Activated T-cell treated with anti-CD3 and anti-CD28 coated beads, Interleukin-2, amount 50 U/mL, for 4 hours (primary cell): Measurements from ENCODE around the gene CAPN14. TPM values are rescaled to one million over a fixed set of nuclear protein-coding genes. Genes with fewer than 3 reads are reported as not detected.

Source experiments
- ATAC-seq, 2 donors: fragments of 200-7000 bp; cut with Tn5 transposase; one replicate each; pipeline ENCODE4 v1.10.0; 2021
- DNase-seq: peaks from one replicate; pipeline ENCODE4 v3.0.0-alpha.2; 2020
- H3K27me3 Mint-ChIP-seq: one replicate; pipeline ENCODE4 v1.8.0; 2021; ENCODE audit warnings: low read depth, mixed read lengths
- H3K36me3 Mint-ChIP-seq: one replicate; pipeline ENCODE4 v1.8.0; 2022; ENCODE audit warnings: mixed read lengths; ENCODE audit not compliant: insufficient read depth
- H3K4me1 Mint-ChIP-seq: one replicate; pipeline ENCODE4 v1.8.0; 2021; ENCODE audit warnings: low read depth, mixed read lengths
- H3K4me3 Mint-ChIP-seq: one replicate; pipeline ENCODE4 v1.8.0; 2021; ENCODE audit warnings: mild to moderate bottlenecking, moderate library complexity, mixed read lengths
- H3K9me3 Mint-ChIP-seq: one replicate; pipeline ENCODE4 v1.8.0; 2021; ENCODE audit warnings: mixed read lengths
- total RNA-seq, 3 donors: library from RNA; stranded (reverse); gene quantifications; one replicate each; pipeline ENCODE4 v1.2.1, GENCODE V29; 2021

Gene CAPN14, protein sequence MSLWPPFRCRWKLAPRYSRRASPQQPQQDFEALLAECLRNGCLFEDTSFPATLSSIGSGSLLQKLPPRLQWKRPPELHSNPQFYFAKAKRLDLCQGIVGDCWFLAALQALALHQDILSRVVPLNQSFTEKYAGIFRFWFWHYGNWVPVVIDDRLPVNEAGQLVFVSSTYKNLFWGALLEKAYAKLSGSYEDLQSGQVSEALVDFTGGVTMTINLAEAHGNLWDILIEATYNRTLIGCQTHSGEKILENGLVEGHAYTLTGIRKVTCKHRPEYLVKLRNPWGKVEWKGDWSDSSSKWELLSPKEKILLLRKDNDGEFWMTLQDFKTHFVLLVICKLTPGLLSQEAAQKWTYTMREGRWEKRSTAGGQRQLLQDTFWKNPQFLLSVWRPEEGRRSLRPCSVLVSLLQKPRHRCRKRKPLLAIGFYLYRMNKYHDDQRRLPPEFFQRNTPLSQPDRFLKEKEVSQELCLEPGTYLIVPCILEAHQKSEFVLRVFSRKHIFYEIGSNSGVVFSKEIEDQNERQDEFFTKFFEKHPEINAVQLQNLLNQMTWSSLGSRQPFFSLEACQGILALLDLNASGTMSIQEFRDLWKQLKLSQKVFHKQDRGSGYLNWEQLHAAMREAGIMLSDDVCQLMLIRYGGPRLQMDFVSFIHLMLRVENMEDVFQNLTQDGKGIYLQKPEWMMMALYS
- total RNA-seq = under 1 TPM; 0.10 to 0.24 (median 0.14) TPM

DNA sequence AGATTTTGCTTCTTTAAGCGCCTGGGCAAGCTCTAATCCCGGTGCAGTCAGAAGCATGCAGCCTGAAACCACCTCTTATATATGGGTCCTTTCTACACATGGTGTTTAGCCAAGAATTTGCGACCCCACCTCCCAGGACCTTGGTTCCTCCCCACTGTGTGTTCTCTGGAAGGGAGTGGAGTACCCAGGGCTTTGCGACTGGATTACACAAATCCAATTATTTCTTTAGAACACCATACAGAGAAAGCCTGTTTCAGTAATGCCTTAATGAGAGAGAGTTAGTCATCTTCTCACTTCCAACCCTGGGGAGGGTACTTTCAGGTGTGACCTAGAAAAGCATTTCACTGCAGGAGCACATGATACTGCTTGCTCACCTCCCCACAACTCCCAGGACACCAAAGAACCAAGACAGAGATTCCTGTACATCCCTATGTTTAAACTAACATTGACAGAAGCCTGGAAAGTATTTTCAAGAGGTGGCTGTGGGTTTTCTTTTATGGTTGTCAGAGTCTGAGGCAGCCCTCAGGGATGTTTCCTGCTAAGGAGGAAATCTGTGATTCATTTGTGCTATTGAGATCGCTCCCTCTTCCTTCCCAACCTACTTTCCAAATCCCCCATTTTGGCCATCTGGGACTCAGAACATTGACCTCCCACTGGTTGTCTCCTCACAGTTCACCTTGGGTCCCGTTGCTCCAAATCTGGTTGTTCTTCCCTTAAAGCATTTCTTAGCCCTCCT is at the start of gene CAPN14:
CAPN14 (minus strand) TSS at position 51 of the 736 bp plus-strand sequence. CDS start 12,068 bp downstream, outside the sequence.
- Mint-ChIP-seq H3K4me1 (peaks cover 9% of the 10 kb centered on the region), H3K36me3 (no peaks in the 10 kb centered on the region), H3K27me3 (peaks cover 12% of the 10 kb centered on the region), H3K4me3 (no peak within 1 kb of the TSS), H3K9me3 (no peaks in the 10 kb centered on the region)
- ATAC-seq (peak in 1 of 2 donors; percentile 21), DNase-seq (no peak)

GRCh38 chr2:31266804-31267203 is 49.5 kb upstream of the CAPN14 start:
- no peaks in the 10 kb centered on the region for H3K4me1 Mint-ChIP-seq
- no peaks in the 10 kb centered on the region for H3K9me3 Mint-ChIP-seq
- H3K27me3 Mint-ChIP-seq = no peaks in the 10 kb centered on the region
- ATAC-seq (no peak), DNase-seq (no peak)
- H3K4me3 Mint-ChIP-seq = no peak overlapping the region
- peaks cover 3% of the 10 kb centered on the region for H3K36me3 Mint-ChIP-seq

DNA sequence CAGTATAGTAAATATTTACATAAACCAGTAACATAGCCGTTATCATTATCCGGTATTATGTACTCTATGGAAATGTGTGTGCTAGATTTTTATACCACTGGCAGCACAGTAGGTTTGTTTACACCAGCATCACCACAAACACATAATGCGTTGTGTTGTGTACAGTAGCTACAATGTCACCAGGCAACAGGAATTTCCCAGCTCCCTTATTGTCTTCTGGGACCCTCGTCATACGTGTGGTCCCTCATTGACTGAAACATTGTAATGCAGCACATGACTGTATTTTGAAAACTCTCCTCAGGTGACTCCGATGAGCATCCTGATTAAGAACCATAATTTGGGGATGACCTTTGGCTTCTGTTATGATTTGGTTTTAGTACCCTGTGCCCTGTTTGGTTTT is 47.9 kb upstream of the CAPN14 start:
- H3K4me1 Mint-ChIP-seq = no peaks in the 10 kb centered on the region
- no peak overlapping the region for H3K4me3 Mint-ChIP-seq
- DNase-seq (no peak), ATAC-seq (no peak)
- no peaks in the 10 kb centered on the region for H3K9me3 Mint-ChIP-seq
- peaks cover 5% of the 10 kb centered on the region for H3K36me3 Mint-ChIP-seq
- no peaks in the 10 kb centered on the region for H3K27me3 Mint-ChIP-seq

- Mint-ChIP-seq H3K36me3 (peaks cover 5% of the 10 kb centered on the region), H3K27me3 (no peaks in the 10 kb centered on the region), H3K9me3 (no peaks in the 10 kb centered on the region), H3K4me3 (no peak overlapping the region), H3K4me1 (no peaks in the 10 kb centered on the region)
- ATAC-seq = no peak
- DNase-seq = no peak
These were observed 46.4 kb upstream of the CAPN14 start for GRCh38 chr2:31263636-31264190.

DNA sequence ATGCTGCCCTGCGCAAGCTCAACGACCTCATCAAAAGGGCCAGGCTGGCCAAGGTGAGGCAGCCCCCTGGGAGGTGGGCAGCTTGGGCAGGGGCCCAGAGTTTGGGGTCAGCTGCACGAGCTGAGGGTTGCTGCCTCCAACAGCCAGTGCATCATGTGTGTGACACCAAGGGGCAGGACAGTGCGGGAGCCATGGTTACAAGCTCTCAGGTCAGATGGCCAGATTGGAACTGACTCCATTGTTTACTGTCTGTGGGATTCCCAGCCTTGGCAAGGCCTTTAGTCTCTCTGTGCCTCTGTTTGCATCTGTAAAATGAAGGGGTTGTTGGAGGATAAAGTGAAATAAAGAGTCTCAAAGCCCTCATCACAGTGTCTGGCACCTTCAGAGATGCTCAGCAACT is 43.6 kb upstream of the CAPN14 start:
- H3K4me1 Mint-ChIP-seq = peaks cover 1% of the 10 kb centered on the region
- H3K27me3 Mint-ChIP-seq = no peaks in the 10 kb centered on the region
- DNase-seq (no peak), ATAC-seq (no peak)
- peaks cover 4% of the 10 kb centered on the region for H3K36me3 Mint-ChIP-seq
- H3K9me3 Mint-ChIP-seq = no peaks in the 10 kb centered on the region
- H3K4me3 Mint-ChIP-seq = no peak overlapping the region

DNA sequence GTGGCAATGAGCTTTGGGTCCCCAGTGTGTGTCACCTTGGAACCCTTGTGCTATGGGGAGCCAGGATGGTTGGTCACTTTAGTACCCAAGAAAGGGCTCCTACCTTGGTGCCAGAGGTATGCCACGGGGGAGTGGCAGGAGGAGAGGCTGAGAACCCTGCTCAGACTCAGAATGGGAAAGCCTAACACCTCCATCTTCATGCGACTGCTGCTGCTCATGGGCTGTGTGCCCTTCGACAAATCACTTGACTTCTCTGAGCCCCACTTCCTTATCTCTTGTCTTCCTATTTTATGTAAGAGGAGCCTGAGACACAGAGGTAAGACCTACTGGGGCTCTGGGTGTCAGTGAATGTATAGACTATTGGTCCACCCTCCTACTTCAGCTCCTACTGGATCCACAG is 41.8 kb upstream of the CAPN14 start:
- Mint-ChIP-seq H3K9me3 (no peaks in the 10 kb centered on the region), H3K27me3 (no peaks in the 10 kb centered on the region), H3K4me1 (peaks cover 1% of the 10 kb centered on the region), H3K4me3 (no peak overlapping the region), H3K36me3 (peaks cover 4% of the 10 kb centered on the region)
- ATAC-seq = no peak
- DNase-seq = no peak

DNA sequence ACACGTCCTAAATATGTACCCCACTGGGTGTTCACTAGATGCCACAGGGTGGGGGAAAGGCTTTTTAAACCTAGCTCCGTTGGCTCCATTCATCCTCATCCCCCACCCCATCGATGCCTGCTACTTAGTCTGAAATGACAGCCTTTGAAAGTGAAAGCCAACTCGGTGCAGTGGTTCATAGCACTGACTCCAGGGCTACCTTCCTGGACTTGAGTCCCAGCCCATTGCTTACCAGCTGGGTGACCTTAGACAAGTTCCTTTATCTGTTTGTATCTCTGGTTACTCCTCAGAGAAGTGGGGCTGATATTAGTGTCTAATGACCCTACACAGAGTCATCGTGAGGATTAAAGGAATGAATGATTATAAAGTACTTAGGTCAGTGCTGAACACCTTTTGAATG is 41.0 kb upstream of the CAPN14 start:
- no peak overlapping the region for H3K4me3 Mint-ChIP-seq
- H3K9me3 Mint-ChIP-seq = no peaks in the 10 kb centered on the region
- DNase-seq (no peak), ATAC-seq (no peak)
- H3K27me3 Mint-ChIP-seq = no peaks in the 10 kb centered on the region
- H3K36me3 Mint-ChIP-seq = peaks cover 4% of the 10 kb centered on the region
- H3K4me1 Mint-ChIP-seq = peaks cover 1% of the 10 kb centered on the region

- DNase-seq (no peak), ATAC-seq (no peak)
- Mint-ChIP-seq H3K27me3 (no peaks in the 10 kb centered on the region), H3K4me1 (peaks cover 1% of the 10 kb centered on the region), H3K4me3 (no peak overlapping the region), H3K9me3 (no peaks in the 10 kb centered on the region), H3K36me3 (peaks cover 4% of the 10 kb centered on the region)
These were observed 39.5 kb upstream of the CAPN14 start for GRCh38 chr2:31256611-31257382.

GRCh38 chr2:31255911-31256571 is 38.7 kb upstream of the CAPN14 start:
- DNase-seq = no peak
- Mint-ChIP-seq H3K4me1 (peaks cover 1% of the 10 kb centered on the region), H3K9me3 (no peaks in the 10 kb centered on the region), H3K36me3 (peaks cover 4% of the 10 kb centered on the region), H3K27me3 (no peaks in the 10 kb centered on the region), H3K4me3 (no peak overlapping the region)
- no peak for ATAC-seq

DNA sequence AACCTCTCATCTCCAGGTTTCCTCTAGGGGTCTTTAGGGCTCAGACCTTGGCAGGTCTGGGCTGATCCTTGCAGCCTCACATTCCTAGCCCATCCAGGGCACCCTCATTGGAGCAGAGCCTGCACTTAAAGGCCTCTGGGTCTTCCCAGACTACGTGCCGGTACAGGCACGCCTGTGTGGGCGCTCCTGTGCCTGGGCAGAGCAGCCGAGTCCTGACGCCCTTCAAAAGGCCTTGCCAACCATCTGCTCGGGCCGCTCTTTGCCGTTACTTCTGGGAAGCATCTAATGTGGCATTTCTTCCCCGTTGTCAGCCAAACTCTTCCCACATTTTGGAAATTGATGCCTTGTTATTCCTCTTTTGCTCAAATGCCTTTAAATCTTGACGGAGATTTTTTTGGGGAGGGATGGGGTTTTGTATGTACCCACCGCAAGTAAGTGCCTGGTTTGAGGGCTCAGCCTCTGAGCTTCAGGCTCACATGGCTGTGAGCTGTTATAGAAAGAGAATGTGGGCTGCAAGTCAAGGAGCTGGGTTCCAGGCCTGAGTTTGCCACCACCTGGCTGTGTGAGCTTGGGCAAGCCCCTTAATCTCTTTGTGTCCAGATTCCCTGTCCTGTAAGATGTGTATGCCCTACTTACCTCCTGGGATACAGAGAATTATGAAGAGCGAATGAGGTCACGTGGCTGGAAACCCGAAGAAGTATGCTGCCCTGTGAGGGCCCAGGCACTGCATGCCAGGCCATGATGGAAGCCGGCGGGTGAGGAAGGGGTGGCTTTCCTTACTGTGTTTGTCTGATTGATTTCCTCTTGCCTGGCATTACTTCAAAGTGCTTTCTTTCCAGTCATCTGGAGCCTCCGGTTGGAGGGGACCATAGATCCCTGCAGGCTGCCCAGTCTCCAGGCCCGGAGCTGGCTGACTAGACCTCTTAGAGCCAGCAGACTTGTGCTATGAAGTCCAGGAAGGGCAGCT is 37.2 kb upstream of the CAPN14 start:
- ATAC-seq (no peak), DNase-seq (no peak)
- Mint-ChIP-seq H3K4me1 (peaks cover 1% of the 10 kb centered on the region), H3K36me3 (peaks cover 2% of the 10 kb centered on the region), H3K9me3 (no peaks in the 10 kb centered on the region), H3K27me3 (no peaks in the 10 kb centered on the region), H3K4me3 (no peak overlapping the region)

DNA sequence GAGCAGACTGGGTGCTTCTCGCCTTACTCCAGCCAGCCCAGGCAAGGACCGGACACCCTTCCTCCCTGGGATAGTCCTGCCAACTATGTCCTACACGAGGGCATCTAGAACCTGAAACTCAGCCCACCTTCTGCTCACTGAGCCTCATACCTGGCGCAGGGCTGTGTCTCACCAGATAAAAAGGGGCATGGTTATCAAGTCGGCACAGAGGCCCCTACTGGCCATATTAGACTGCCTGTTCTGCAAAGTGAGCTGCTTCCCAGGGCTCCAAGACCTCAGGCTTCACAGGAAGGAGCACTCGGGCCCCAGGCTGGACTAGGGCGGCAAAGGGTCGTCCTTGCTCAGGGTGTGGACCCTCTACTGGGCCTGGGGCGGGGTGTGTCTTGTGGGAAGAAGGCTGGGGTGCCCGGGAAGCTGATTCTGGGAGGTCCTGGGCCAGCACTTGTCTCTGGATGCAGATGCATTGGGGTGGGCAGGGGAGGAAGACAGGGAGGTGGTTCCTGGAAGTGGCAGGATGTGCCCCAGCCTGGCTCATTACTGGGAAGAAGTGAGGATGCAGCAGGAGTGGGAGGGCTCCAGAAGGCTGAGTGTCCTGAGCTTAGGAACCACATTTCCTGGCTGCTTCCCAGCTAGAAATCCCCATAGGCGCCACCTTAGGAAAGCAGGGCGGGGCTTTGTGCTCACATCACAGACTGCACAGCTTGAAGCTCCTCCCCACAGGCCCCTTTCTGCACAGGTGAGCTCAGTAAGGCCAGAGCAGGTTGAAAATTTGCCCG is 36.2 kb upstream of the CAPN14 start:
- H3K36me3 Mint-ChIP-seq = peaks cover 2% of the 10 kb centered on the region

DNA sequence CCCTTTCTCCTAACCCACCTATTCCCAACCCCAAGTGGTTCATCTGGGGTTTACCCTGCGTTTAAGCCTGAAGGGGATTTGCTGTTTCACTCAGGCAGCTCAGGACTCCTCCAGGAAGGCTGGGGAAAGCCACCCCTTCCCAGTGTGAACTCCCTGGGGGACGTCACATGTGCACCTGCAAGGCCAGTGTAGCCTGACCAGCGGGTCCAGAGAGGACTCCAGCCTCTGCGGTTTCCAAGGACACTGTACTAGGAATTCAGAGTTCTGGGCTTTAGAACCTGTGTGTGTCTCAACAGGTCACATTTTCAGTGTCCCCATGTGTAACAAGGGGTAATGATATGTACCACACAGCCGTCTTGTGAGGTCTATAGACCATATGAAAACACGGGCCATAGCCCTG is 34.5 kb upstream of the CAPN14 start:
- Mint-ChIP-seq H3K36me3 (peaks cover 7% of the 10 kb centered on the region), H3K9me3 (no peaks in the 10 kb centered on the region), H3K27me3 (no peaks in the 10 kb centered on the region), H3K4me1 (peaks cover 1% of the 10 kb centered on the region), H3K4me3 (no peak overlapping the region)
- ATAC-seq (no peak), DNase-seq (no peak)

More for the DNA sequence above, 36.2 kb upstream of the CAPN14 start:
- ATAC-seq (no peak), DNase-seq (no peak)
- peaks cover 1% of the 10 kb centered on the region for H3K4me1 Mint-ChIP-seq
- no peaks in the 10 kb centered on the region for H3K27me3 Mint-ChIP-seq
- H3K9me3 Mint-ChIP-seq = no peaks in the 10 kb centered on the region
- H3K4me3 Mint-ChIP-seq = no peak overlapping the region
